ENCODE results near the gene NXPH1.

DNA sequence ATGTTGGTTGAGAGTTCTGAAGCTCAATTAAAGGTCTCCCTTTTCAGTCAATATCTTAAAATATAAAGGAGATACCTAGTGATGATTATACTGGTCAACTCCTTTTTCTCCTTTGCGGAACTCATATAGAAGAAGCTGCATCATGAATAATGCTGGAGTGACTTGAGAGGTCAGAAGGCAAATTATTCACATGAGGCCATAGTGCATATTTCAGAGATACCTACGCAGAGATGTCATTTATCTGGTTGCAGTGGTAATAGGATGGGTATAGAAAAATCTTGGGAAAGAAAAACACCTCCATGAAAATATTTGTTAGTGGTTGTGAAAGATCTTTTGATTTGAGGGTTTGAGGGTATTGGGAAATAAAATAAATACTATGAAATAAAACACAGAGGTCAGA lies 47.7 kb downstream of the NXPH1 start:
- TF ChIP-seq CTCF (IDR thresholded peaks at IDR 0.05) (no peak), POLR2A (IDR thresholded peaks at IDR 0.05) (no peak)

All from testis (tissue), 2 donors.